Liver (tissue), 9 donors: ENCODE measurements around the gene MUC6. TPM values are rescaled to one million over a fixed set of nuclear protein-coding genes. Genes with fewer than 3 reads are reported as not detected.

Experiments
- DNase-seq: peaks from one replicate; pipeline ENCODE4 v3.0.0-alpha.2; 2017; ENCODE audit warnings: low spot score
- H3K27ac ChIP-seq, 2 donors: one replicate each; pipeline ENCODE4 v1.7.0; 2013; ENCODE audit warnings: inconsistent platforms in 2 of 2, low read length in 2 of 2, control low read depth in 1 of 2, low read depth in 1 of 2, mild to moderate bottlenecking in 1 of 2
- H3K27me3 ChIP-seq, 4 donors: one replicate each; pipeline versions ENCODE4 v1.6.1 to v1.7.0; 2013; ENCODE audit warnings: low read length in 3 of 4, inconsistent platforms in 1 of 4, mild to moderate bottlenecking in 1 of 4, moderate library complexity in 1 of 4; ENCODE audit not compliant: control insufficient read depth in 4 of 4, insufficient read depth in 4 of 4
- H3K36me3 ChIP-seq, 4 donors: one replicate each; pipeline versions ENCODE4 v1.6.1 to v1.7.0; 2013; ENCODE audit warnings: low read length in 3 of 4, mild to moderate bottlenecking in 3 of 4, low read depth in 1 of 4, moderate library complexity in 1 of 4; ENCODE audit not compliant: control insufficient read depth in 4 of 4, insufficient read depth in 3 of 4
- H3K4me1 ChIP-seq, 4 donors: one replicate each; pipeline versions ENCODE4 v1.6.1 to v1.7.0; 2013; ENCODE audit warnings: low read length in 3 of 4, mild to moderate bottlenecking in 3 of 4, moderate library complexity in 1 of 4; ENCODE audit not compliant: control insufficient read depth in 4 of 4, insufficient read depth in 4 of 4
- H3K4me3 ChIP-seq, 3 donors: one replicate each; pipeline versions ENCODE4 v1.6.1 to v1.7.0; 2013; ENCODE audit warnings: low read length in 3 of 3, control low read depth in 1 of 3, low read depth in 1 of 3, mild to moderate bottlenecking in 1 of 3
- H3K9ac ChIP-seq, 2 donors: one replicate each; pipeline ENCODE4 v1.7.0; 2013; ENCODE audit warnings: low read length in 2 of 2, mild to moderate bottlenecking in 2 of 2, moderate library complexity in 2 of 2, control low read depth in 1 of 2, low read depth in 1 of 2
- H3K9me3 ChIP-seq, 4 donors: one replicate each; pipeline versions ENCODE4 v1.6.1 to v1.7.0; 2013; ENCODE audit warnings: low read length in 3 of 4; ENCODE audit not compliant: control insufficient read depth in 4 of 4
- EGR1 ChIP-seq, 2 donors: IDR thresholded peaks; 2 replicates each; pipeline ENCODE4 v1.6.1; 2016 to 2018; ENCODE audit warnings: antibody characterized with exemption in 2 of 2, low read depth in 2 of 2
- FOXA1 ChIP-seq: IDR thresholded peaks from 2 replicates; pipeline ENCODE4 v1.6.1; 2016; ENCODE audit warnings: antibody characterized with exemption
- FOXA2 ChIP-seq: IDR thresholded peaks from 2 replicates; pipeline ENCODE4 v1.6.1; 2016; ENCODE audit warnings: antibody characterized with exemption
- HNF4G ChIP-seq: IDR thresholded peaks from 2 replicates; pipeline ENCODE4 v1.6.1; 2016; ENCODE audit warnings: antibody characterized with exemption
- JUND ChIP-seq, 2 donors: IDR thresholded peaks; 2 replicates each; pipeline ENCODE4 v1.6.1; 2016; ENCODE audit warnings: antibody characterized with exemption in 2 of 2
- MAX ChIP-seq: IDR thresholded peaks from 2 replicates; pipeline ENCODE4 v1.6.1; 2016; ENCODE audit warnings: antibody characterized with exemption
- NR2F2 ChIP-seq: IDR thresholded peaks from 2 replicates; pipeline ENCODE4 v1.6.1; 2016; ENCODE audit warnings: antibody characterized with exemption
- RAD21 ChIP-seq, 2 donors: IDR thresholded peaks; 2 replicates each; pipeline ENCODE4 v1.6.1; 2016; ENCODE audit warnings: antibody characterized with exemption in 2 of 2, mild to moderate bottlenecking in 2 of 2
- REST ChIP-seq: IDR thresholded peaks from 2 replicates; pipeline ENCODE4 v1.6.1; 2016; ENCODE audit warnings: antibody characterized with exemption, mild to moderate bottlenecking
- RXRA ChIP-seq, 2 donors: IDR thresholded peaks; 2 replicates each; pipeline ENCODE4 v1.6.1; 2017 to 2018; ENCODE audit warnings: antibody characterized with exemption in 2 of 2, mild to moderate bottlenecking in 1 of 2
- TAF1 ChIP-seq: conservative IDR thresholded peaks from 2 replicates; pipeline ENCODE4 v1.6.1; 2016; ENCODE audit warnings: antibody characterized with exemption, mild to moderate bottlenecking
- YY1 ChIP-seq: IDR thresholded peaks from 2 replicates; pipeline ENCODE4 v1.6.1; 2016; ENCODE audit warnings: antibody characterized with exemption, mild to moderate bottlenecking
- WGBS: extraction: QIAGEN DNeasy Blood & Tissue Kit; methylation state at CpG from one replicate; pipeline ENCODE4 v1.1.7; 2013; 5-methylcytosine and 5-hydroxymethylcytosine counted together
- polyA plus RNA-seq, 2 donors: library from polyadenylated mRNA; stranded (reverse) in 1 of 2; unstranded in 1 of 2; fragments of 200-250 nt in 1 of 2; fragments of >200 nt in 1 of 2; fragmentation: Nextera tagmentation in 1 of 2; extraction: Ambion mirVana in 1 of 2; gene quantifications; one replicate each; pipeline versions ENCODE4 v1.2.1 to v1.2.3, GENCODE V29; 2013 to 2015
- total RNA-seq, 2 donors: library from RNA; depleted of rRNA; stranded (reverse); fragments of >200 nt; gene quantifications; one replicate each; pipeline ENCODE4 v1.2.3, GENCODE V29; 2014
- TF ChIP-seq, protein P1 (sequence below): IDR thresholded peaks from 2 replicates; pipeline ENCODE4 v1.6.1; 2016; ENCODE audit warnings: antibody characterized with exemption
- TF ChIP-seq, protein P2 (sequence below): fragments of 150-350 bp; IDR thresholded peaks from 2 replicates; pipeline ENCODE4 v1.5.1; 2017; ENCODE audit warnings: improper control_type of control experiment, low read depth, low read length; ENCODE audit not compliant: missing input control
- donor health status: healthy.
- donor health status: healthy.
- donor health status: healthy.
- donor health status: healthy.
- donor health status: healthy.

Gene MUC6
- total and polyA plus RNA-seq, 4 donors = 0.05 to 0.54 (median 0.18) TPM

- no peak for TF ChIP-seq HNF4G
These were observed 46.4 kb downstream of the MUC6 start (continued) for GRCh38 chr11:990101-990500.

DNA sequence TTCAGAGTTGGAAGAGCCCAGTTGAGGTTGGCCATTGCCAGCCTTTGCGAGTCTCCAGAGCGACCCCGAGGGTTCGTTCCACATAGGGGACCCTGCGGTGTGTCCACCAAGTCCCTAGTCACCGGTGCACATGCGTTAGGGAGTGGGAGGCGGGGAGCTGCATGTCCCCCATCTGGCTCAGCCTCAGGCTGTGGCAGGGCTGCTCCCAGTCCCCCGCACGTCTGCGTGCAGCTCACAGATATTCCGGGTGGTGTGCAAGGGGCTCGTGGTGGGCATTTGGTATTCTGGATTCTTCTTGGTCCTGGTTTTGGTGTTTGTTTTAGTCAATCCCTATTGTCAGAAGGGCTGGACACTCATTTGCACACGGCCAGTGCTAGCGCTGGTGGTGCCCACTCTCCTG is 48.8 kb downstream of the MUC6 start:
- Histone ChIP-seq H3K36me3 (peaks cover 35 to 75% (median 49%) of the 10 kb centered on the region in 4 donors), H3K9ac (no peak overlapping the region), H3K9me3 (no peaks in the 10 kb centered on the region), H3K27ac (no peak overlapping the region), H3K27me3 (no peaks in the 10 kb centered on the region), H3K4me1 (no peaks in the 10 kb centered on the region), H3K4me3 (no peak overlapping the region)
- 97% methylated on average over 15 of the region's 15 CpGs for WGBS
- no peak for TF ChIP-seq FOXA2
- TF ChIP-seq YY1 = no peak
- no peak for TF ChIP-seq EGR1 (IDR thresholded peaks at IDR 0.05; ENCODE audit: low read depth in 2 of 2)
- TF ChIP-seq, protein P1, sequence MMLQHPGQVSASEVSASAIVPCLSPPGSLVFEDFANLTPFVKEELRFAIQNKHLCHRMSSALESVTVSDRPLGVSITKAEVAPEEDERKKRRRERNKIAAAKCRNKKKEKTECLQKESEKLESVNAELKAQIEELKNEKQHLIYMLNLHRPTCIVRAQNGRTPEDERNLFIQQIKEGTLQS = no peak
- no peak for TF ChIP-seq MAX
- no peak for TF ChIP-seq NR2F2
- no peak for TF ChIP-seq REST
- no peak for TF ChIP-seq RXRA (IDR thresholded peaks at IDR 0.05)
- TF ChIP-seq JUND (IDR thresholded peaks at IDR 0.05) = no peak
- TF ChIP-seq RAD21 (IDR thresholded peaks at IDR 0.05) = no peak
- TF ChIP-seq TAF1 = no peak
- TF ChIP-seq FOXA1 = no peak
- TF ChIP-seq, protein P2, sequence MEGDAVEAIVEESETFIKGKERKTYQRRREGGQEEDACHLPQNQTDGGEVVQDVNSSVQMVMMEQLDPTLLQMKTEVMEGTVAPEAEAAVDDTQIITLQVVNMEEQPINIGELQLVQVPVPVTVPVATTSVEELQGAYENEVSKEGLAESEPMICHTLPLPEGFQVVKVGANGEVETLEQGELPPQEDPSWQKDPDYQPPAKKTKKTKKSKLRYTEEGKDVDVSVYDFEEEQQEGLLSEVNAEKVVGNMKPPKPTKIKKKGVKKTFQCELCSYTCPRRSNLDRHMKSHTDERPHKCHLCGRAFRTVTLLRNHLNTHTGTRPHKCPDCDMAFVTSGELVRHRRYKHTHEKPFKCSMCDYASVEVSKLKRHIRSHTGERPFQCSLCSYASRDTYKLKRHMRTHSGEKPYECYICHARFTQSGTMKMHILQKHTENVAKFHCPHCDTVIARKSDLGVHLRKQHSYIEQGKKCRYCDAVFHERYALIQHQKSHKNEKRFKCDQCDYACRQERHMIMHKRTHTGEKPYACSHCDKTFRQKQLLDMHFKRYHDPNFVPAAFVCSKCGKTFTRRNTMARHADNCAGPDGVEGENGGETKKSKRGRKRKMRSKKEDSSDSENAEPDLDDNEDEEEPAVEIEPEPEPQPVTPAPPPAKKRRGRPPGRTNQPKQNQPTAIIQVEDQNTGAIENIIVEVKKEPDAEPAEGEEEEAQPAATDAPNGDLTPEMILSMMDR = no peak
- DNase-seq = no peak

GRCh38 chr11:986952-987305 is 49.6 kb downstream of the MUC6 start:
- 96% methylated on average over 9 of the region's 9 CpGs for WGBS
- no peak for DNase-seq
- Histone ChIP-seq H3K27me3 (no peaks in the 10 kb centered on the region), H3K9me3 (no peaks in the 10 kb centered on the region), H3K4me1 (no peaks in the 10 kb centered on the region), H3K27ac (no peak overlapping the region), H3K9ac (no peak overlapping the region), H3K36me3 (peaks cover 37 to 68% (median 44%) of the 10 kb centered on the region in 4 donors), H3K4me3 (no peak overlapping the region)
- no peak for TF ChIP-seq YY1
